ENCODE measurements around the gene CMIP. TPM values are rescaled to one million over a fixed set of nuclear protein-coding genes. Genes with fewer than 3 reads are reported as not detected.

Gene CMIP
- total RNA-seq, 3 donors from 2014 or later: 14.9 to 23.9 (median 17.6) TPM

- TF ChIP-seq, protein P1, sequence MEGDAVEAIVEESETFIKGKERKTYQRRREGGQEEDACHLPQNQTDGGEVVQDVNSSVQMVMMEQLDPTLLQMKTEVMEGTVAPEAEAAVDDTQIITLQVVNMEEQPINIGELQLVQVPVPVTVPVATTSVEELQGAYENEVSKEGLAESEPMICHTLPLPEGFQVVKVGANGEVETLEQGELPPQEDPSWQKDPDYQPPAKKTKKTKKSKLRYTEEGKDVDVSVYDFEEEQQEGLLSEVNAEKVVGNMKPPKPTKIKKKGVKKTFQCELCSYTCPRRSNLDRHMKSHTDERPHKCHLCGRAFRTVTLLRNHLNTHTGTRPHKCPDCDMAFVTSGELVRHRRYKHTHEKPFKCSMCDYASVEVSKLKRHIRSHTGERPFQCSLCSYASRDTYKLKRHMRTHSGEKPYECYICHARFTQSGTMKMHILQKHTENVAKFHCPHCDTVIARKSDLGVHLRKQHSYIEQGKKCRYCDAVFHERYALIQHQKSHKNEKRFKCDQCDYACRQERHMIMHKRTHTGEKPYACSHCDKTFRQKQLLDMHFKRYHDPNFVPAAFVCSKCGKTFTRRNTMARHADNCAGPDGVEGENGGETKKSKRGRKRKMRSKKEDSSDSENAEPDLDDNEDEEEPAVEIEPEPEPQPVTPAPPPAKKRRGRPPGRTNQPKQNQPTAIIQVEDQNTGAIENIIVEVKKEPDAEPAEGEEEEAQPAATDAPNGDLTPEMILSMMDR (IDR thresholded peaks at IDR 0.05): no peak
- TF ChIP-seq POLR2AphosphoS5 (IDR thresholded peaks at IDR 0.05) (no peak), POLR2A (IDR thresholded peaks at IDR 0.05) (no peak)
- no peak overlapping the region for H3K4me3 ChIP-seq
- no peaks in the 10 kb centered on the region for H3K4me1 ChIP-seq
- intact Hi-C loops (cut with DNase I; ENCODE audit: low total_unique reads): no loop called here
- H3K27me3 ChIP-seq: no peaks in the 10 kb centered on the region
- H3K36me3 ChIP-seq: no peaks in the 10 kb centered on the region
- H3K27ac ChIP-seq: no peak overlapping the region
- no peak for DNase-seq (ENCODE audit: low spot score in 2 of 2)
- H3K9me3 ChIP-seq: no peaks in the 10 kb centered on the region
Measured at GRCh38 chr16:81587626-81588160, 143.1 kb downstream of the CMIP start.

GRCh38 chr16:81588326-81589081 is 143.9 kb downstream of the CMIP start:
- H3K9me3 ChIP-seq: no peaks in the 10 kb centered on the region
- H3K4me1 ChIP-seq: no peaks in the 10 kb centered on the region
- H3K4me3 ChIP-seq: no peak overlapping the region
- no peaks in the 10 kb centered on the region for H3K27me3 ChIP-seq
- no peak overlapping the region for H3K27ac ChIP-seq
- no peaks in the 10 kb centered on the region for H3K36me3 ChIP-seq
- intact Hi-C loops (cut with DNase I; ENCODE audit: low total_unique reads): no loop called here
- no peak for TF ChIP-seq POLR2AphosphoS5 (IDR thresholded peaks at IDR 0.05)
- TF ChIP-seq, protein P1 (IDR thresholded peaks at IDR 0.05): no peak
- TF ChIP-seq POLR2A (IDR thresholded peaks at IDR 0.05): no peak
- DNase-seq (ENCODE audit: low spot score in 2 of 2): no peak

DNA sequence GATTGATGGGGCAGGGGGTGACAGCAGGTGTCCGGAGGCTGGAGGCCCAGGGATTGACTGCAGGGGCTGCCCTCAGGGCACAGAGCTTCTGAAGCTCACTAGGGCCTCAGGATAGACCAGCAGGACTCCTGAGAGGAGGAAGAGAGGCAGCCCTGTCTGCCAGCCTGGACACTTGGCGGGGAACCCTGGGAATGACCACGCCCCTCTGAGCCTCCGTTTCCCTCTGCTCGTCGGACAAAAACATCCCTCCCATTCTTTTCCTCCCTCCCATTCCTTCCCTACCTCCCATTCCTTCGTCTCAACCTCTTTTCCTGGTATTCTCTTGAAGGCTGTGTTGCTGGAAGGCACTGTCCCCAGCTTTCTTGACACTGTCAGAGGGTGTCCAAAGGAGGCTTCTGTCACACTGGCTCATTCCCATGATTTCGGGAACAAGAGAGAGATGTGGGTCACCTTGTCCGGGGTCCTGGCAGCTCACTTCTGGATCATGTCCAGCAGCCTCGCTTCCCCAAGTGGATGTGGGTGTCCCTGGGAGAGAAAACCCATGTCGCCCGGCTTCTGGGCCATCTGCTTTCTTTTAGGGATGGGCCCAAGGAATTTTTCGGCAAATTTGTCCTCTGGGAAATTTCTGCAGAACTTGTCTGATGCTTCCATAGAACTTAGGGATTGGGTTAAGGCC is 145.5 kb downstream of the CMIP start:
- Histone ChIP-seq H3K4me3 (no peak overlapping the region), H3K4me1 (no peaks in the 10 kb centered on the region), H3K27ac (no peak overlapping the region), H3K36me3 (no peaks in the 10 kb centered on the region), H3K27me3 (no peaks in the 10 kb centered on the region), H3K9me3 (no peaks in the 10 kb centered on the region)
- intact Hi-C loops (cut with DNase I; ENCODE audit: low total_unique reads): no loop called here
- DNase-seq (ENCODE audit: low spot score in 2 of 2): peak in 1 of 2 donors; percentile 47
- TF ChIP-seq, protein P1 (IDR thresholded peaks at IDR 0.05): no peak
- no peak for TF ChIP-seq POLR2AphosphoS5 (IDR thresholded peaks at IDR 0.05)
- TF ChIP-seq POLR2A (IDR thresholded peaks at IDR 0.05): no peak

DNA sequence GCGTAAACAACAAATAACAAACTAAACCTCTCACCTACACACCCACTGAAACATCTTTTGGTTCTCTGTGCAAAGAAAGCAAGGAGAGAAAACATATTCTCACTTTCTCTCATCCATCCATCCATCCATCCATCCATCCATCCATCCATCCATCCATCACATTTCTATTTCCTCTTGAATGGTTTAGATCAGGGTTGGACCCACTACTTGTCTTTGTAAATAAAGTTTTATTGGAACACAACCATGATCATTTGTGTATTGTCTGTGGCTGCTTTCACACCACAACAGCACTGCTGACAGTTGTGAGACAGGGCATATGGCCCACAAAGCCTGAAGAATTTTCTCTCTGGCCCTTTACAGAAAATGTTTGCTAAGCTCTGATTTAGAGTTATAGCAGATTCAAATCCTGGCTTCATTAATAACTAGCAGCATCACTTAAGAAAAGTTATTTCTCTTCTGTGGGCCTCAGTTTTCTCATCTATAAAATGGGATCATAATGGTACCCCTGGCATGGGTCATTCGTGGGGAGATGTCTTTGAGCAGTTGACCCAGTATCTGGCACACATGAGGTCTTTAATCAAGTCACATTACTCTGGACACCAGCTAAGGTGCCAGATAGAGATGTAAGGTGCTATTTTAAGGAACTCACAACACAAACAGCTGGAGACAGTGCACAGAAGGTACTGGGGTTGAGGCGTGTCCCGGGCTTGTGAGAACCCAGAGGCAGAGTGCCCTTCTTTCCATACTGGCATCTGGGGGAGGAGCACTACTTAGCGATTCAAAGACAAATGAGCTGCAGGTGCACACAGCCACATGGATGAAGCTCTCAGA is 146.3 kb downstream of the CMIP start:
- TF ChIP-seq POLR2A (IDR thresholded peaks at IDR 0.05) (no peak), POLR2AphosphoS5 (IDR thresholded peaks at IDR 0.05) (no peak)
- TF ChIP-seq, protein P1 (IDR thresholded peaks at IDR 0.05): no peak
- H3K4me3 ChIP-seq: no peak overlapping the region
- no peaks in the 10 kb centered on the region for H3K27me3 ChIP-seq
- no peak for DNase-seq (ENCODE audit: low spot score in 2 of 2)
- intact Hi-C loops (cut with DNase I; ENCODE audit: low total_unique reads): no loop called here
- no peak overlapping the region for H3K27ac ChIP-seq
- no peaks in the 10 kb centered on the region for H3K36me3 ChIP-seq
- H3K4me1 ChIP-seq: no peaks in the 10 kb centered on the region
- no peaks in the 10 kb centered on the region for H3K9me3 ChIP-seq
